T-helper 17 cell (primary cell): ENCODE measurements around the gene PARS2. TPM values are rescaled to one million over a fixed set of nuclear protein-coding genes. Genes with fewer than 3 reads are reported as not detected.

ENCODE experiments used
- ATAC-seq: fragments of 150-1000 bp; cut with Tn5 transposase; 2 replicates; pipeline ENCODE4 v1.10.0; 2021; ENCODE audit warnings: mild to moderate bottlenecking, moderate library complexity
- DNase-seq, 3 donors: peaks; one replicate each; pipeline versions ENCODE4 v3.0.0 to v3.0.0-alpha.2; 2020 to 2021
- H3K9me3 ChIP-seq: one replicate; pipeline ENCODE4 v1.7.0; 2013; ENCODE audit warnings: low read length, mild to moderate bottlenecking; ENCODE audit not compliant: control insufficient read depth, poor library complexity, severe bottlenecking
- H3K27ac Mint-ChIP-seq: one replicate; pipeline ENCODE4 v1.8.0; 2022; ENCODE audit warnings: mild to moderate bottlenecking, moderate library complexity, mixed read lengths
- H3K27me3 Mint-ChIP-seq: one replicate; pipeline ENCODE4 v1.8.0; 2022; ENCODE audit warnings: mixed read lengths
- H3K36me3 Mint-ChIP-seq: one replicate; pipeline ENCODE4 v1.8.0; 2022; ENCODE audit warnings: low read depth, mixed read lengths
- H3K4me1 Mint-ChIP-seq: one replicate; pipeline ENCODE4 v1.8.0; 2022; ENCODE audit warnings: mild to moderate bottlenecking, mixed read lengths
- H3K4me3 Mint-ChIP-seq: one replicate; pipeline ENCODE4 v1.8.0; 2022; ENCODE audit warnings: mild to moderate bottlenecking, moderate library complexity, mixed read lengths
- total RNA-seq, 4 donors: library from RNA in 2 of 4; stranded (reverse) in 2 of 4; gene quantifications; one replicate each; pipeline ENCODE4 v1.2.3 and lab custom pipeline; 2022 to 2026

PARS2 gene
- total RNA-seq, 2 donors from 2014 or later: 0.37 to 0.80 TPM

GRCh38 chr1:54751426-54751825 is 12.9 kb downstream of the PARS2 start:
- ATAC-seq: no peak
- Mint-ChIP-seq H3K27me3 (no peaks in the 10 kb centered on the region), H3K4me3 (no peak overlapping the region), H3K36me3 (no peaks in the 10 kb centered on the region), H3K27ac (no peak overlapping the region), H3K4me1 (peaks cover 2% of the 10 kb centered on the region)
- no peaks in the 10 kb centered on the region for H3K9me3 ChIP-seq
- DNase-seq: no peak

- H3K9me3 ChIP-seq: no peaks in the 10 kb centered on the region
- H3K4me1 Mint-ChIP-seq: no peaks in the 10 kb centered on the region
- no peaks in the 10 kb centered on the region for H3K36me3 Mint-ChIP-seq
- H3K27ac Mint-ChIP-seq: no peak overlapping the region
- DNase-seq (no peak), ATAC-seq (no peak)
- no peak overlapping the region for H3K4me3 Mint-ChIP-seq
- no peaks in the 10 kb centered on the region for H3K27me3 Mint-ChIP-seq
Measured at GRCh38 chr1:54750596-54750995, 13.7 kb downstream of the PARS2 start.

- no peaks in the 10 kb centered on the region for H3K27me3 Mint-ChIP-seq
- DNase-seq (no peak), ATAC-seq (no peak)
- H3K4me1 Mint-ChIP-seq: no peaks in the 10 kb centered on the region
- no peaks in the 10 kb centered on the region for H3K9me3 ChIP-seq
- no peak overlapping the region for H3K27ac Mint-ChIP-seq
- H3K4me3 Mint-ChIP-seq: no peak overlapping the region
- peaks cover 2% of the 10 kb centered on the region for H3K36me3 Mint-ChIP-seq
Measured at GRCh38 chr1:54748094-54748835, 16.1 kb downstream of the PARS2 start.

- no peak for DNase-seq
- peaks cover 6% of the 10 kb centered on the region for H3K36me3 Mint-ChIP-seq
- H3K27me3 Mint-ChIP-seq: no peaks in the 10 kb centered on the region
- H3K4me3 Mint-ChIP-seq: no peak overlapping the region
- no peak for ATAC-seq
- no peaks in the 10 kb centered on the region for H3K4me1 Mint-ChIP-seq
- H3K27ac Mint-ChIP-seq: no peak overlapping the region
- H3K9me3 ChIP-seq: no peaks in the 10 kb centered on the region
Measured at GRCh38 chr1:54745864-54746263, 18.5 kb downstream of the PARS2 start.

- Mint-ChIP-seq H3K27me3 (no peaks in the 10 kb centered on the region), H3K4me1 (peaks cover under 1% of the 10 kb centered on the region), H3K36me3 (peaks cover 6% of the 10 kb centered on the region), H3K27ac (no peak overlapping the region), H3K4me3 (no peak overlapping the region)
- DNase-seq (no peak), ATAC-seq (no peak)
- H3K9me3 ChIP-seq: no peaks in the 10 kb centered on the region
Measured at GRCh38 chr1:54745274-54745673, 19.0 kb downstream of the PARS2 start.

GRCh38 chr1:54744696-54745095 is 19.6 kb downstream of the PARS2 start:
- no peaks in the 10 kb centered on the region for H3K27me3 Mint-ChIP-seq
- DNase-seq (no peak), ATAC-seq (no peak)
- H3K9me3 ChIP-seq: no peaks in the 10 kb centered on the region
- no peak overlapping the region for H3K27ac Mint-ChIP-seq
- no peak overlapping the region for H3K4me3 Mint-ChIP-seq
- H3K36me3 Mint-ChIP-seq: peaks cover 6% of the 10 kb centered on the region
- H3K4me1 Mint-ChIP-seq: peaks cover 4% of the 10 kb centered on the region

- Mint-ChIP-seq H3K27me3 (no peaks in the 10 kb centered on the region), H3K4me1 (peaks cover 4% of the 10 kb centered on the region), H3K36me3 (peaks cover 6% of the 10 kb centered on the region), H3K4me3 (no peak overlapping the region), H3K27ac (no peak overlapping the region)
- no peak for DNase-seq
- no peak for ATAC-seq
- H3K9me3 ChIP-seq: no peaks in the 10 kb centered on the region
Measured at GRCh38 chr1:54743416-54744226, 20.7 kb downstream of the PARS2 start.

GRCh38 chr1:54742282-54742681 is 22.0 kb downstream of the PARS2 start:
- H3K9me3 ChIP-seq: no peaks in the 10 kb centered on the region
- Mint-ChIP-seq H3K27ac (peak overlapping the region; percentile 49), H3K27me3 (no peaks in the 10 kb centered on the region), H3K36me3 (peaks cover 8% of the 10 kb centered on the region), H3K4me1 (peaks cover 4% of the 10 kb centered on the region), H3K4me3 (no peak overlapping the region)
- ATAC-seq (no peak), DNase-seq (no peak)

- Mint-ChIP-seq H3K36me3 (peaks cover 15% of the 10 kb centered on the region), H3K27me3 (no peaks in the 10 kb centered on the region), H3K4me1 (peaks cover 8% of the 10 kb centered on the region), H3K4me3 (no peak overlapping the region), H3K27ac (no peak overlapping the region)
- DNase-seq (no peak), ATAC-seq (no peak)
- no peaks in the 10 kb centered on the region for H3K9me3 ChIP-seq
Measured at GRCh38 chr1:54741531-54741930, 22.8 kb downstream of the PARS2 start.

- ATAC-seq: no peak
- peaks cover 16% of the 10 kb centered on the region for H3K36me3 Mint-ChIP-seq
- no peaks in the 10 kb centered on the region for H3K27me3 Mint-ChIP-seq
Measured at GRCh38 chr1:54738244-54738643, 26.1 kb downstream of the PARS2 start.

GRCh38 chr1:54736685-54737084 is 27.6 kb downstream of the PARS2 start:
- no peak for DNase-seq
- ATAC-seq: no peak
- no peaks in the 10 kb centered on the region for H3K9me3 ChIP-seq
- H3K36me3 Mint-ChIP-seq: peaks cover 16% of the 10 kb centered on the region
- H3K27me3 Mint-ChIP-seq: no peaks in the 10 kb centered on the region
- no peak overlapping the region for H3K27ac Mint-ChIP-seq
- no peak overlapping the region for H3K4me3 Mint-ChIP-seq
- peaks cover 13% of the 10 kb centered on the region for H3K4me1 Mint-ChIP-seq

More at GRCh38 chr1:54738244-54738643, 26.1 kb downstream of the PARS2 start:
- no peak overlapping the region for H3K27ac Mint-ChIP-seq
- no peaks in the 10 kb centered on the region for H3K9me3 ChIP-seq
- H3K4me1 Mint-ChIP-seq: peaks cover 13% of the 10 kb centered on the region
- DNase-seq: no peak
- H3K4me3 Mint-ChIP-seq: no peak overlapping the region

- H3K4me3 Mint-ChIP-seq: no peak overlapping the region
- peaks cover 7% of the 10 kb centered on the region for H3K36me3 Mint-ChIP-seq
- H3K27me3 Mint-ChIP-seq: no peaks in the 10 kb centered on the region
- peak overlapping the region; percentile 59 for H3K27ac Mint-ChIP-seq
- peaks cover 4% of the 10 kb centered on the region for H3K4me1 Mint-ChIP-seq
- DNase-seq: no peak
- ATAC-seq: no peak
- H3K9me3 ChIP-seq: no peaks in the 10 kb centered on the region
Measured at GRCh38 chr1:54728027-54728426, 36.3 kb downstream of the PARS2 start.

- H3K4me3 Mint-ChIP-seq: no peak overlapping the region
- no peaks in the 10 kb centered on the region for H3K27me3 Mint-ChIP-seq
- no peak overlapping the region for H3K27ac Mint-ChIP-seq
- H3K36me3 Mint-ChIP-seq: peaks cover 3% of the 10 kb centered on the region
- peaks cover 8% of the 10 kb centered on the region for H3K4me1 Mint-ChIP-seq
- DNase-seq: no peak
- ATAC-seq: no peak
- no peaks in the 10 kb centered on the region for H3K9me3 ChIP-seq
Measured at GRCh38 chr1:54724771-54725170, 39.6 kb downstream of the PARS2 start.
